ENCODE measurements around the gene PCLO. TPM values are rescaled to one million over a fixed set of nuclear protein-coding genes. Genes with fewer than 3 reads are reported as not detected.

PCLO gene
- total and polyA plus RNA-seq, 9 of the 15 experiments (the other 6 are each of a cell fraction or from before 2014, with no cell fraction given) = under 0.01 to 0.01 TPM; not detected in 7

GRCh38 chr7:83201355-83201754 lies 38.7 kb upstream of the PCLO start (continued):
- TF ChIP-seq RBM25 (IDR thresholded peaks at IDR 0.05; ENCODE audit: low read depth, low read length, severe bottlenecking) = no peak
- TF ChIP-seq CHCHD3 (CRISPR knock-in tag; IDR thresholded peaks at IDR 0.05) = no peak
- TF ChIP-seq ZNF639 (CRISPR knock-in tag; conservative IDR thresholded peaks at IDR 0.05 in 1 of 2, IDR thresholded peaks at IDR 0.05 in 1 of 2) = no peak

GRCh38 chr7:83190659-83191389 lies 28.1 kb upstream of the PCLO start:
- Histone ChIP-seq H3K9ac (ENCODE audit: insufficient read depth in 1 of 2, low read depth in 2 of 2, low read length in 2 of 2) (no peak overlapping the region), H3K27ac (ENCODE audit: extremely low read depth, low read depth, low read length) (no peak overlapping the region), H3K4me3 (no peak overlapping the region), H3K36me3 (ENCODE audit: control insufficient read depth, insufficient read depth, low read length) (no peaks in the 10 kb centered on the region), H3K79me2 (ENCODE audit: control insufficient read depth, insufficient read depth, low read length) (no peaks in the 10 kb centered on the region), H3K9me3 (replicated peaks; ENCODE audit: control insufficient read depth, insufficient read depth, low read depth, low read length) (peaks cover 2% of the 10 kb centered on the region; the same call in 1 of the 2 replicates), H3K4me1 (replicated peaks in 1 of 2; ENCODE audit: control insufficient read depth in 2 of 2, insufficient read depth in 2 of 2, low read length in 2 of 2) (no peaks in the 10 kb centered on the region), H3K27me3 (ENCODE audit: control insufficient read depth in 2 of 2, insufficient read depth in 2 of 2, low read length in 2 of 2) (no peaks in the 10 kb centered on the region), H2AFZ (ENCODE audit: low read depth, low read length) (no peak overlapping the region), H3K9me1 (ENCODE audit: control insufficient read depth, insufficient read depth, low read length) (no peaks in the 10 kb centered on the region), H3K4me2 (ENCODE audit: insufficient read depth, low read length) (no peak overlapping the region), H4K20me1 (replicated peaks; ENCODE audit: control insufficient read depth, insufficient read depth, low read length) (no peaks in the 10 kb centered on the region)
- intact Hi-C loops (cut with micrococcal nuclease) = no loop called here
- POLR2A ChIA-PET = no interaction called here
- no peak for ATAC-seq
- no peak for FAIRE-seq
- CTCF ChIA-PET (ENCODE audit: low intra/inter-chr PET ratio) = no interaction called here
- no TSS peak for BruUV-seq (replicated peaks)
- DNase-seq (ENCODE audit: extremely low read depth in 1 of 4, low spot score in 3 of 4) = no peak
- in situ Hi-C loops (cut with MboI) = no loop called here
- no peak for TF ChIP-seq SMAD3 (CRISPR knock-in tag; conservative IDR thresholded peaks at IDR 0.05)
- TF ChIP-seq ZNF318 (IDR thresholded peaks at IDR 0.05; ENCODE audit: borderline replicate concordance in 1 of 2, low read depth in 1 of 2) = no peak
- TF ChIP-seq CREBBP (IDR thresholded peaks at IDR 0.05; ENCODE audit: low read depth, low read length) = no peak
- no peak for TF ChIP-seq ZNF395 (CRISPR knock-in tag; IDR thresholded peaks at IDR 0.05)
- peak; percentile 67 for TF ChIP-seq MAFK (IDR thresholded peaks at IDR 0.05; ENCODE audit: low read length)
